Body of pancreas (tissue), 4 donors: ENCODE data around the gene CAPN15. TPM values are rescaled to one million over a fixed set of nuclear protein-coding genes. Genes with fewer than 3 reads are reported as not detected.

ENCODE experiments used
- ATAC-seq: fragments of 150-250 bp; one replicate; pipeline ENCODE4 v1.9.1; 2016
- DNase-seq, 4 donors: peaks; one replicate each; pipeline ENCODE4 v3.0.0-alpha.2; 2019
- H3K27ac ChIP-seq, 4 donors: fragments of 200-600 bp; sonication (generic); 1 replicate in 3 of 4; 2 replicates in 1 of 4; pipeline versions ENCODE4 v1.5.1 to v1.6.1; 2016 to 2019; ENCODE audit warnings: mild to moderate bottlenecking in 1 of 4, mixed read lengths in 1 of 4, moderate library complexity in 1 of 4
- H3K27me3 ChIP-seq, 2 donors: fragments of 200-600 bp; sonication (generic); one replicate each; pipeline ENCODE4 v1.6.0; 2016; ENCODE audit warnings: mild to moderate bottlenecking in 1 of 2
- H3K36me3 ChIP-seq, 2 donors: fragments of 200-600 bp; sonication (generic); replicated peaks in 1 of 2; 2 replicates each; pipeline ENCODE4 v1.5.1; 2016; ENCODE audit warnings: low read depth in 2 of 2; ENCODE audit not compliant: insufficient read depth in 1 of 2
- H3K4me1 ChIP-seq: fragments of 200-600 bp; sonication (generic); one replicate; pipeline ENCODE4 v1.6.0; 2016
- H3K4me3 ChIP-seq, 2 donors: fragments of 200-600 bp; sonication (generic); 1 replicate in 1 of 2; 2 replicates in 1 of 2; pipeline ENCODE4 v1.5.1; 2016 to 2019
- H3K9me3 ChIP-seq, 3 donors: fragments of 200-600 bp; sonication (generic); 1 replicate in 2 of 3; 2 replicates in 1 of 3; pipeline ENCODE4 v1.5.1; 2016
- POLR2A ChIP-seq, 3 donors: fragments of 450-650 bp; IDR thresholded peaks; one replicate each; pipeline ENCODE4 v1.6.1; 2016; ENCODE audit warnings: antibody characterized with exemption in 3 of 3, mild to moderate bottlenecking in 2 of 3
- WGBS, 2 donors: methylation state at CpG; one replicate each; pipeline ENCODE4 v1.1.5; 2017; 5-methylcytosine and 5-hydroxymethylcytosine counted together
- intact Hi-C: fragments of 100-400 bp; cut with DNase I; formaldehyde crosslinking; loops from one replicate; pipeline ENCODE4 v1.15.1; 2023
- total RNA-seq, 2 donors: library from RNA; depleted of rRNA; stranded (reverse); fragments of >200 nt; gene quantifications; one replicate each; pipeline ENCODE4 v1.1.0, GENCODE V29; 2016
- TF ChIP-seq, protein P1 (sequence below), 7 experiments: fragments of 450-650 bp in 4 of 7; fragments of 200-600 bp in 3 of 7; sonication (generic) in 3 of 7; IDR thresholded peaks; one replicate each; pipeline ENCODE4 v1.5.1; 2016 to 2019; ENCODE audit warnings: antibody characterized with exemption in 7 of 7

The CAPN15 gene
- total RNA-seq, 2 donors from 2014 or later, result 48.0 to 104 TPM

DNA sequence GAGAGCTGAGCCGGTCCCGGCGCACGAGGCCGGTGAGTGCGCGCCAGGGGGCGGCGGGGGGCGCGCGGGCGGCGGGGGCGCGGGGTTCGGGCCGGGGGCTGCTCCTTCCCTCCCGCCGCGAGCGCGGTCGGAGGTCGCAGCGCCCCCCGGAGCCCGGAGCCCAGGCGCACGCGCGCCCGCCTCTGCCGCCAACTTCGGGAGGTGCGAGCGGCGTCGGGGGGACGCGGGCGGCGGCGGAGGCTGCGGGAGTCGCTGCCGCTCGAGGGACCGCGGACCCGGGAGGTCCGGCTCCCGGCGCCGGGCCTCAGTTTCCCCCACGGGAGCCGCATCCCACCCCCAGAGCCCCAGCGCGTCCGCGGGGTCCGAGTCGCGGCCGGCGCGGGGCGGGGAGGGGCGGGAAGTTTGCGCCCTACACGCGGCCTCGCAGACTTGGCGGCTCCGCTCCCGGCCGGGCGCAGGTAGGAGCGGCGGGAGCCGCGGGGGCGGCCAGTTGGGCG lies 32.7 kb downstream of the CAPN15 start, which contains the start of gene PRR35:
Gene PRR35, plus strand, starts transcription at position 191 of the 497 bp plus-strand sequence. CDS start 2,901 bp downstream, outside the sequence.
- no peaks in the 10 kb centered on the region for H3K36me3 ChIP-seq
- ATAC-seq (no peak), DNase-seq (no peak)
- H3K4me3 ChIP-seq, result no peak within 1 kb of the TSS
- H3K27ac ChIP-seq, result no peak within 1 kb of the TSS
- no peaks in the 10 kb centered on the region for H3K27me3 ChIP-seq
- H3K4me1 ChIP-seq, result peaks cover 22% of the 10 kb centered on the region
- intact Hi-C loops, result no loop called here
- no peaks in the 10 kb centered on the region for H3K9me3 ChIP-seq
- WGBS, 2 donors, result 1% methylated on average over 49 of the region's 84 CpGs; no CpG with 5 or more reads in 1 of the 2 donors
- TF ChIP-seq, protein P1, sequence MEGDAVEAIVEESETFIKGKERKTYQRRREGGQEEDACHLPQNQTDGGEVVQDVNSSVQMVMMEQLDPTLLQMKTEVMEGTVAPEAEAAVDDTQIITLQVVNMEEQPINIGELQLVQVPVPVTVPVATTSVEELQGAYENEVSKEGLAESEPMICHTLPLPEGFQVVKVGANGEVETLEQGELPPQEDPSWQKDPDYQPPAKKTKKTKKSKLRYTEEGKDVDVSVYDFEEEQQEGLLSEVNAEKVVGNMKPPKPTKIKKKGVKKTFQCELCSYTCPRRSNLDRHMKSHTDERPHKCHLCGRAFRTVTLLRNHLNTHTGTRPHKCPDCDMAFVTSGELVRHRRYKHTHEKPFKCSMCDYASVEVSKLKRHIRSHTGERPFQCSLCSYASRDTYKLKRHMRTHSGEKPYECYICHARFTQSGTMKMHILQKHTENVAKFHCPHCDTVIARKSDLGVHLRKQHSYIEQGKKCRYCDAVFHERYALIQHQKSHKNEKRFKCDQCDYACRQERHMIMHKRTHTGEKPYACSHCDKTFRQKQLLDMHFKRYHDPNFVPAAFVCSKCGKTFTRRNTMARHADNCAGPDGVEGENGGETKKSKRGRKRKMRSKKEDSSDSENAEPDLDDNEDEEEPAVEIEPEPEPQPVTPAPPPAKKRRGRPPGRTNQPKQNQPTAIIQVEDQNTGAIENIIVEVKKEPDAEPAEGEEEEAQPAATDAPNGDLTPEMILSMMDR (IDR thresholded peaks at IDR 0.05), result no peak
- no peak for TF ChIP-seq POLR2A (IDR thresholded peaks at IDR 0.05)

DNA sequence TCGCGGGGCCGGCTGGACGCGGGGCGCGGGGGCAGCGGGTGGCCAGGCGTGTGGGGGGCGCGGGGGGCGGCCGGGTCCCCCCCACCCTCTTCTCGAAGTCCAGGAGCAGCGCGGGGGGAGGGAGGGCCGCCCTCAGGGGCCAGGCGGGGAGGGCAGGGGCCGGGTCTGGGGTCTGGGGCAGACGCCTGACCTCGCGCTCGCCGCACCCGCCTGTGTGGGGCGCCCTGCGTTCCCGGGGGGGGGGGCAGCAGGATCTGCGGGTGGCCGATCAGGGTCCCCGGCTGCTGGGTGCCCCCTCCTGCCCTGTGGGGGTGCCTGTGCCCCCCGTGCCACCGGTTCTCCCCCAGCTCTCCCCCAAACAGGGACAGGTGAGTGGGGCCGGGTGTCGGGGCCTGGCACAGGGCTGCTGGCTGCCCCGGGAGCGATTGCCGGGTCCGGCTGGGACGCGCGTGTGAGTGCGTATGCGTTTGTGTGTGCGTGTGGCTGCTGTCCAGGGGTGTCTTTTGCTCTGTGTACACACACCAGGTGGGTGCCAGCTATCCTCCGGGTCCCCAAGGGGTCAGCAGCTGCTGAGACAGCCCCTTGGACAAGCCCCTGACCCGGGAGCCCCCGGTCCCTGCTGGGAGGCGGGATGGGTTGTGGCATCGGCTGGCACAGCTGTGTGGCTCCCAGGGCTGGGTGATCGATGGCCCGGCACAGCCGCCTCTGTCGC lies 33.3 kb downstream of the CAPN15 start:
- WGBS, 2 donors, result 3% methylated on average over 26 of the region's 54 CpGs; no CpG with 5 or more reads in 1 of the 2 donors
- DNase-seq (peak in 3 of 4 donors; percentile 58 to 64 (median 61)), ATAC-seq (peak; percentile 62)
- Histone ChIP-seq H3K4me3 (no peak overlapping the region), H3K9me3 (no peaks in the 10 kb centered on the region), H3K36me3 (no peaks in the 10 kb centered on the region), H3K4me1 (peaks cover 22% of the 10 kb centered on the region), H3K27me3 (no peaks in the 10 kb centered on the region), H3K27ac (no peak overlapping the region)
- intact Hi-C loops, result no loop called here
- TF ChIP-seq POLR2A (IDR thresholded peaks at IDR 0.05), result no peak
- TF ChIP-seq, protein P1 (IDR thresholded peaks at IDR 0.05), result no peak

DNA sequence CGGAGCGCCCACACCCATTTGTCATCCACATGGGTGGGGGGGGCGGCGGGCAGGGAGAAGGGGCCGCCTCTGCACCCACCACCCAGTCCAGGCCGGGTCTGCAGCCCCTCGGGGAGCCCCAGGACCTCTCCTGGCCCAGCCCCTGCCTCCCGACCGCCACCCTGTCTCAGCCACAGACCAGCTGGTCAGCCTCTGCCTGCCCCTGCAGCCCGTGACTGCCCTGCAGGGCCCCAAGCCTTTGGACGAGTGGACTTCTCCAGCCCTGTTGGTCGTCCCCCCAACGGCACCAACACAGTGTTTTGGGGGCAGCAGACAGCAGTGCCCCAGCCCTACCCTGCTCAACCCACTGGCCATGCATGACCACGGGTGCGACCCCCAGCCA lies 33.9 kb downstream of the CAPN15 start:
- peaks cover 27% of the 10 kb centered on the region for H3K4me1 ChIP-seq
- H3K27me3 ChIP-seq, result no peaks in the 10 kb centered on the region
- peak; percentile 25 for ATAC-seq
- no peak overlapping the region for H3K27ac ChIP-seq
- WGBS, 2 donors, result 21 to 32% methylated on average over 3 to 15 of the region's 15 CpGs
- no peaks in the 10 kb centered on the region for H3K36me3 ChIP-seq
- H3K9me3 ChIP-seq, result no peaks in the 10 kb centered on the region
- no peak overlapping the region for H3K4me3 ChIP-seq
- TF ChIP-seq POLR2A (IDR thresholded peaks at IDR 0.05), result no peak
- TF ChIP-seq, protein P1 (IDR thresholded peaks at IDR 0.05), result no peak
- intact Hi-C loops, result no loop called here
- no peak for DNase-seq

DNA sequence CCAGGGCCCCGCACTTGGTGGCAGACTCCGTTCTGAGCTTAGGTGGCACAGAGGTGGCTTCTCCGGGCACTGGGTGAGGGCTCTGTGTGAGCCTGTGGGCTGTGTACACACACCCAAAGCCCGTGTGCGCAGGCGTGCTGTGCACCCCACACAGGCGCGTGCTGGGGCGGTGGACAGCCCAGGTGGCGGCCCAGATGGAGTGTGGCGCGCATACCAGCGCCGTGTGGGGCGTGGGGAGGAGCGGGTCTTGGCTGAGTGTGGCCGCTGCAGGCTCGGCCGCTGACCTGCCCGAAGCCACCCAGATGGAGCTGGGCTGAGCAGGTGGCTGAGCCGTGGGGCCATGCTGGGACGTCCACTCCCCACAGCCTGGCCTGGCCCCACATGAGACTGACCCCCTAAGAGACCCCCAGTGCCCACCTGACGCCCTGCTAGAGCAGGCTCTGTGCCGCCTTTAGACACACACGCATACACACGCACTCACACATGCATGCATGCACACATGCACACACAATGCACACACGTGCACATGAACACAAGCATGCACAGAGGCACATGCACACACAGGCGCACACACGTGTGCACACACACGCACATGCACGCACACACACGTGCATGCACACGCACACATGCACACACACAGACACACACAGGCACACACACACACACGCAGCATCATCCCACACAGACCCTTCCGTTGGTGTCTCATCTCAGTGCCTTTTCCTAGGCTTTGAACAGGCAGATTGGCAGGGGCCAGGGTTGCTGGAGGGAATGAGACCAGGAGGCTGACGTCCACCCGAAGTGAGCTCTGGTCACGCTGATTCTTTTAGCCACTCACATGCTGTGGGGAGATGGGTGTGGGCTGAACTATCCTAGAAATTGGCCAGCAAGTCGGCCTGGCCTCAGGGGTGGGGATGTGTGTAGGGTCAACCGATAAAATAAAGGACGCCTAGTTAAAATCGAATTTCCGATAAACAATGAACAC lies 34.7 kb downstream of the CAPN15 start:
- no peak overlapping the region for H3K4me3 ChIP-seq
- intact Hi-C loops, result no loop called here
- no peak overlapping the region for H3K27ac ChIP-seq
- H3K36me3 ChIP-seq, result no peaks in the 10 kb centered on the region
- no peaks in the 10 kb centered on the region for H3K9me3 ChIP-seq
- H3K27me3 ChIP-seq, result no peaks in the 10 kb centered on the region
- no peak for ATAC-seq
- 79 to 88% methylated on average over 18 to 40 of the region's 43 CpGs for WGBS, 2 donors
- peaks cover 33% of the 10 kb centered on the region for H3K4me1 ChIP-seq
- DNase-seq, result no peak
- TF ChIP-seq POLR2A (IDR thresholded peaks at IDR 0.05), result no peak
- TF ChIP-seq, protein P1 (IDR thresholded peaks at IDR 0.05), result no peak
